LNCAP (cell line): ENCODE data around the gene LRP8.

Experiments used
- CTCF ChIP-seq: fragments of 450-650 bp; IDR thresholded peaks from 2 replicates; pipeline ENCODE4 v1.5.1; 2017; ENCODE audit warnings: mild to moderate bottlenecking

LRP8 gene

DNA sequence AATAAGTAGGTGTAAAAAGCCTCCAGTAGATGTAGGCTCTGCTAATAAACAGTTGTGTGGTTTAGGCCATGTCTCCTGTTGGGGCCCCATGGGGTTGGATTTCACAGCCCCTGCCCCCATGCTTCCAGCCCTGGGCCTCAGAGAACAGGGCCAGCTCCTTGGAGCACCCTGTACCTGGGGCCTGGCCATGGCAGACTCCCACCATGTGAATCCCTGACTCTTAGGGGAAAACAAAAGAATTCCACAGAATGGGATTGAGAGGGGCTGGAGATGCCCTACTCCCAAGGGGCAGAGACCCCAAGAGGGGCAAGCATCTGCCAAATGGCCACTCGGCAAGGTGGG is 11.5 kb downstream of the LRP8 start:
- no peak for TF ChIP-seq CTCF

DNA sequence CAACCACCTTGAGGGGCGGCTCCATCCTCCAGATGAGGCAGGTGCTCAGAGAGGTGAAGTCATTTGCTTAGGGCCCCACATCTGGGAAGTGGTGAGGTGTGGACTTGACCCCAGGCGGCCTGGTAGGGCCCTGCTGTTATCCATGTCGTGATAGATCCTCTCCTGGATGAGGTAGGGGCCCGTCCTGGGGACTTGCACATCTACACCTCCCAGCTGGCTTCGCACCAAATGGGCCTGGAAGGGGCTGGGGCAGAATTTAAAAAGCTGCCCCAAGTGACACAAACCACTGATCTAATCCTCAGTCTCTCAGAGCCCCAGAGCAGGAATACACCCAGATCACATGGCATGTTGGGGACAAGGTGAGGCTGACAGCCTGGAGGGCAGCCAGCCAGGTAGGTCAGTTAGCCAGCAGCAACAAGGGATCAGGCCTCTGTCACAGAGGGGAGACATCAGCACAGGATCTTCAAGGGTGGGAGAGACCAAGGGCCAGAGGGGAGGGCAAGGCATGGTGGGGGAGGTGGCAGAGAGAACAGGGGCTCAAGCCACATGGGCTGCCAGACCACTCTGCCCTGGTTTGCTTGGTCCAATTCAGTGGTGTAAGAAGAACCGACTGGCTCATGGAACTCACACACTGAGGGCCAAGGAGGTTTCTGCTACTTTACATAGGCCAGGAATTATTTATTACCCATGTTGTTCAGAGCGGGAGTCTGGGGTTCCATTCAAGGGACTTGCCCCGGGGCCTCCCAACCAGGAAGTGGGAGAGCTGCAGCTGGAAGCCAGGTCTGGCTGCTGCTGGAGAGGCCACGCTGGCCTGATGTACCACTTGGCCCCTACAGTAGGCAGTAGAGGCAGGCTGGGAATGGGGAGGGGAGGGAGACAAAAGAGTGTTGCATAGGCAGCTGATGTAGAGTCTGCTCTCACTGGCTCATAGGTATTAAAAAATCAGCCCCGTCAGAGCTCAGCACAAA is 12.1 kb downstream of the LRP8 start:
- no peak for TF ChIP-seq CTCF

DNA sequence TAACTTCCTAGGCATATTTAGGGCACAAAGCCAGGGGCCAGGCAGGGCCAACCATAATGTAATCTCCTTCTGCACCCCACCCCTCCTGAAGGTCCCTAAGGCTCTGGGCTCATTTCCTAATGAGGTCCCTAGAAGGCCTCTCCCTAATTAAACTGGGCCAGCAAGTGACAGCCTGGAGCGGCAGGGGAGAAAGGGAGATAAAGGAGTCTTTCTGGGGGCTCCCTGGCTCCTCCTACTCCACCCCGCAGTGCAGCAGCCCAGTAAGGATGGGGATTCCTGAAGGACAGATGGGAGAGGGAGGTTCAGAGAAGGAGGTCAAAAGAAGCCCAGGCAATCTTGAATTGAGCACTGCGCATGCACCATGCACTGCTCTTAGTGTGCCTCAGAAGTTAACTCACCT is 12.8 kb downstream of the LRP8 start:
- no peak for TF ChIP-seq CTCF

DNA sequence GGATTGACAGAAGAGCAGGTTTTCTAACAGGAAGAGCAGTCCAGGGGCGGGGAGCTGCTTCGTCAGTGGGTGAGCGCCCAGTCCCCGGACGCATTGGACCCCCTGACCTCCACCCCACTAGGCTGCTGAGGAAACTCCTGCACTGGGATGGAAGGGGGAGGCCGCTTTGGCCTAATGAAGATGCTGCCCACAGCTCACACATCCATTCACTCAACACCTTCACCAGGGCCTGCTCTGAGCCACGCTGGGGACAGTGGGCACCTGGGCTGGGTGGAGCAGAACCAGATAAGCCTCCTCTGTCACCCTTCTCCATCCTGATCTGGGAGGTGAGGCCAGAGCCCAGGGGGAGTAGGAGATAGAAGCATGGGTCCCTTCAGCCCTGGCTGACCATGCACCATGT is 13.3 kb downstream of the LRP8 start:
- TF ChIP-seq CTCF = no peak

- no peak for TF ChIP-seq CTCF
Measured at GRCh38 chr1:53314096-53314495, 13.8 kb downstream of the LRP8 start.

- TF ChIP-seq CTCF = no peak
Measured at GRCh38 chr1:53313556-53313955, 14.3 kb downstream of the LRP8 start.

DNA sequence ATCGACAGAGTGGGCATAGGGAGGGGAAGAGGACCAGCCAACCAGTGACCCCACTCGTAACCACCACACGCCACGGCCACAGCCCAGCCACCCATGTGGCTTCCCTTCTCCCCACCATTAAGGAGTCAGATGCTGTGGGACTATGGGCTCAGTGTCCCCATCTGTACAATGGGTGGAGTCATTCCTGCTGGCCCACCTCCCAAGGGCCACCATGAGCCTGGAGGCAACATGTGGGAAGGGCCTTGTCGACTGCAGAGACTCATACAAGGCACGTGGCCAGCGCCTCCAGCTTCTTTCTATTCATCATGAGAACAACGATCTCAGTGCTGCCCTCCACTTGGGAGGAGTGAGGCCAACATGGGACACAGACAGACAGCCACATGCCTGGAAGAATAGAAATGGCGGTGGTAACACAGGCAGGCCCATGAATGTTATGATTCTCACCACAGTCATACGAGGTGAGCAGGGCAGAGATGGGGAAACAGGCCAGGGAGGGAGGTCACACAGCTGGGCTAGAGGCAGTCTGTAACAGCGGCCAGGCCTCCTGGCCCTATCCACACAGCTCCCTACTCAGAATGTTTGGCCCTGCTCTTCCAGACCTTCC is 16.1 kb downstream of the LRP8 start:
- TF ChIP-seq CTCF = no peak
